Stimulated activated CD8-positive, alpha-beta memory T cell treated with anti-CD3 and anti-CD28 coated beads, Interleukin-2, amount 100 ng/mL, for 48 hours (primary cell): ENCODE results near the gene MICU1.
"Not testable (repeated sequence)": the region's sequence is repeated elsewhere in the genome, so short reads cannot be mapped to it uniquely, and the experiment has no call there.

Source experiments
- DNase-seq, 2 donors: peaks; one replicate each; pipeline ENCODE4 v3.0.0-alpha.2; 2020; ENCODE audit warnings: low read depth in 2 of 2

Gene MICU1

DNA sequence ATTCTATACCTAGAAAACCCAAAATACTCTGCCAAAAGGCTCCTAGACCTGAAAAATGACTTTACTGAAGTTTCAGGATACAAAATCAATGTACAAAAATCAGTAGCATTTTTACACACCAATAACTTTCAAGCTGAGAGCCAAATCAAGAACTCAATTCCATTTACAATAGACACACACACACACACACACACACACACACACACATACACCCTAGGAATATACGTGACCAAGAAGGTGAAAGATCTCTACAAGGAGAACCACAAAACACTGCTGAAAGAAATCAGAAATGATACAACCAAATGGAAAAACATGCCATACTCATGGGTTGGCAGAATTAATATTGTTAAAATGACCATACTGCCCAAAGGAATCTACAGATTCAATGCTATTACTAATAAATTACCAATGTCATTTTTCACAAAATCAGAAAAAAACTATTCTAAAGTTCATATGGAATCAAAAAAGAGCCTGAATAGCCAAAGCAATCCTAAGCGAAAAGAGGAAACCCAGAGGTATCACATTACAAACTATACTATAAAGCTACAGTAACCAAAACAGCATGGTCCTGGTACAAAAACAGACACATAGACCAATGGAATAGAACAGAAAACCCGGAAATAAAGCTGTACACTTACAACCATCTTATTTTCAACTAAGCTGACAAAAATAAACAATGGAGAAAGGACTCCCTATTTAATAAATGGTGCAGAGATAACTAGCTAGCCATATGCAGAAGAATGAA lies 122.0 kb downstream of the MICU1 start:
- DNase-seq = no peak

DNA sequence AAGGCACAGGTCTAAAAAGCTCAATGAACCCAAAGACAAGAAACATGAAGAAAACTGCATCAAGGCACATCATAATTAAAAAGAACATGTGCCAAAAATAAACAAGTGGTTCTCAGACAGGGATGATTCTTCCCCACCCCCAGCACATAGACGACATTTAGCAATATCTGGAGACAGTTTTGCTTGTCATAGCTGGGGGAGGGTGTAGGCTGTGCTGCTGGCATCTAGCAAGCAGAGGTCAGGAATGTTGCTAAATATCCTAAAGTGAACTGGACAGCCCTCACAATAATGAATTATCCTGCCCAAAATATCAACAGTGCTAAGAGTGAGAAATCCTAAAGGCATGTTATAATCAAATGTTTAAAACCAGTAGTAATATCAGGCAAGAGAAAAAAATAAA lies 122.6 kb downstream of the MICU1 start:
- no peak for DNase-seq

DNA sequence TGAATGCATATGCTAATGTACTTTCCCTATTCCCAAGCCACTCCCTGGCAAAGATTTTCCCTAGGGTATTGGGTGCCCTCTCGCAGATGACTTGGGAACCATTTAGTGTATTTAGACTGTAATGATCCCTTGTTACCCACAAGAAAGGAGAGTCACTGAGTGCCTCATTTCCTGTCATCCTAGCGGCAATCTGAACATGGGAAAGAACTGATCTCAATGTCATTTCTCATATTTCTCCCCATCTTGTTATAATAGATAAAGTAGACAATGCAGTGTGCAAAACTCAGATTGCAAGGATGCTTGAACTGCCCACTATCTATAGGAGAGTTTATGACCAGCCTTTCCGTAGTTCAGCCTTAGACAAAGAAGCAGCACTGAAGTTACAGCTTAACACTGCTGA lies 123.3 kb downstream of the MICU1 start:
- DNase-seq = no peak

DNA sequence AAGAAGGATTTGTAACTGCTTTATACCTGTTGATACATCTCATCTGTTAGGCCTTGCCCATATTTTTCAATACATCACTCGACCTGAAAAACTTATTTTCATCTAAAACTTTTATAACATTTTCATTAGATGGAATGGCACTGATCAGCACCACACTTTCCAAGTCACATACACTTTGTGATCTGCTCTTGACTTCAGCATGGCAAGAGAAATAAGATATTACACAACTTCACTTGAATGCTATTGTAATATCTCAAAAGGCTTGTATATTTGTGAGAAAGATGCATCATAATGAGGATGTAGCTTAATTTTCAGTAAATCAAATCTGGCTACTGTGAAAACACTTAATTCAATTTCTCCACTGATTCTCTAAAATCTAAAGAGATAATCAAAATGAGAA lies 126.2 kb downstream of the MICU1 start:
- DNase-seq = no peak

DNA sequence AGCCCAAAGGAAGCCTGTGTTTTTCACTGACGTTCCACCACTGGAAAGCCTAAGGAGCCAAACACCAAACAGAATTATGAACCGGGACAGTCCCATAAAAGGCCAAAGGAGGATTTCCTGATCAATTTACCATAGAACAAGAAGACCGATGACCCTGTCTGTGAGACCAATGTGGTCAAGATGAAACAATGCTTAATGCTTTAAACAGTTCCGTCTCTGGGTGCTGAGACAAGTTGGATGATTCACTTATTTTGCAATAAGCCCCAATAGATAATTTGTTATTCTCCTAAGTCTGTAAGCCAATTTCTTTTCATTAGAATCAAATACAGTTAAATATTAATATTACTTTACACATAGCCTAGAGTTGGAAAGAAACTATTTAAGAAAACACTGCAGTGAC lies 134.9 kb downstream of the MICU1 start:
- no peak for DNase-seq

DNA sequence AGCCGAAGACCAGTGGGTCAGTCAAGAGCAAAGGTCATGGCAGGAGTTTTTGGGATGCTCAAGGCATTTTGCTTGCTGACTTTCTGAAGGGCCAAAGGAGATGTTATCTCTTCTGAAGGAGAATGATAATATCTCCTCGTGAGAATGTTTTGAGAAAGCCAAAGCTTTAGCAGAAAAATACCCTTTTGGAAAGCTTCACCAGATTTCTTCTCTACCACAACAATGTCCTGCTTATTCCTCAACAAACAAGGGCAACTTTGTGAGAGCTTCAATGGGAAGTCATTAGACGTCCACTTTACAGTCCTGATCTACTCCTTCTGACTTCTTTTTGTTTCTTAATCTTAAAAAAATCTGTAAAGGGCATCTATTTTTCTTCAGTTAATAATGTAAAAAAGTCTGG lies 138.4 kb downstream of the MICU1 start:
- DNase-seq = no peak

DNA sequence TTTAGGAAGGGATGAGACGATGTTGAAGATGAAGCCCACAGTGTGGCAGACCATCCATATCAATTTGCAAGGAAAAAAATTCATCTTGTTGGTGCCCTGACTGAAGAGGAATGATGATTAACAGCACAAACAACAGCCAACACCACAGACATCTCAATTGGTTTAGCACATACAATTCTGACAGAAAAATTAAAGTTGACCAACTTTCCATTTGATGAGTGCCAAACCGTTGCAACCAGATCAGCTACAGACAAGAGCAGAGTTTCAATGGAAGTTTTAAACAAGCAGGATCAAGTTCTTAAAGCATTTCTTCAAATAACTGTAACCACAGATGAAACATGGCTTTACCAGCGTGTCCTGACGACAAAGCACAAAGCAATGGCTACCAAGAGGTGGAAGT lies 138.8 kb downstream of the MICU1 start:
- no peak for DNase-seq

DNA sequence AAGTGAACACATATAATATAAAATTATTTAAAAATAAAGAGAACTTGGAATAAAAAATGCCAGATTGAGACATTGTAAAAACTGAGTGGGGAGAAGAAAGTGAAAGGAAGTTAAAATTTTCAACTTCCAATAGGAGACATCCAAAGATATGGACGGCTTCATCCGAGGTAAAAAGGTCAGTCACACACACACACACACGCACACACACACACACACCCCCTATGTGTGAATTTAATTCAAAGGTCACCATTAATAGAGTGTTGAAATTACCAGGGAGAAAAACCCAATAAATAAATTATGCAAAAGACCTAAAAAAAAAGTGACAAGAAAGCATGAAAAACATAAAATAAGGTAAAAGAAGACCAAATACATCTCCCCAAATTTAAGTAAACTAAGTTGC lies 140.2 kb downstream of the MICU1 start:
- no peak for DNase-seq

DNA sequence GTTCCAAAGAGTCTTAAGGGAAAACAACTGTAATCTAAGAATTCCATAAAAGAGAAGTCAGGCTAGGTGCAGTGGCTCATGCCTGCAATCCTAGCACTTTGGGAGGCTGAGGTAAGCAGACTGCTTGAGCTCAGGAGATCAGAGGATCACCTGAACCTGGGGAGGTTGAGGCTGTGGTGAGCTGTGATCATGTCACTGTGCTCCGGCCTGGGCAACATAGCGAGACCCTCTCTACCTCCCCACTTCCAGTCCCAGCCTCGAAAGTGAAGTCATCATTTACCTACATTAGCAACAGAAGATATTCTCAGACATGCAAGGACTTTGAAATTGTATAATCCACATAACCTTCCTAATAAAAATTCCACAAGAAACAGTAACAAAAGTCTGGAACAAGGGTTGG lies 141.4 kb downstream of the MICU1 start:
- no peak for DNase-seq

DNA sequence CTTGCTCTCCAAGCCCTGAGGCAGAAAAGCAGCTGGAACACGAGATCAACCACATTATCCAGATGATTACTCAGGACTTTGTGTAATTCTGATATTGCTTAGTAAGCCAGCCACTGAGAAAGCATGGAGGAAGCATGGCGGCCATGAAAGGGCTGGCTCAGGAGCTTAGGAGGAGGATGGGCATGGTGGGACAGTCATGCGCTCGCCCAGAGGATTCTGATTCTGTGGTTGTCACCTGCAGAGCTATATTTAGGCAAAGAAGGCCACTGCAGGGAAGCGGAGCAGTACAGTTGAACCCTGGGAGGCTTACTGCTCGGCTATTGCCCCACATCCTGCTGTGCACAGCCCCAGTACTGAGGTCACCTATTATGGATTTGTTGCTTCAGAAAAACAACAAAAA lies 142.4 kb downstream of the MICU1 start:
- DNase-seq = no peak

DNA sequence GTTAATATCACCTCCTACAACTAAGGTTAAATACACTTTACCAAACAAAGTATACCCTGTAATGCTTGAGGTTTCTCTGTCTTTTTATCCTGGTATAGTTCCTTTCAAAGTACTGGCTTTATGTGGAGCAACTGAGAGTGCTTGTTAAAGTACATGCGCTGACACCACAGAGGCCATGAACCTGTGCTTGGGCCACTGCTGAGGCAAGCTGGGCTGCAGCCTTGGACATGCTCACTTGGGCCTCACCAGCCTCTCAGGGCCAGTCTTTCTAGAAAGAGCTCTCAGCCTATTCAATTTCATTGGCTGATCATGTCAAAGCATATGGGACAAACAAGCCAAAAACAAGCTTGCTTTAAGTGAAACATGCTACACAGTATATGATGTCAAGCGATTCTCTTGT lies 145.0 kb downstream of the MICU1 start:
- no peak for DNase-seq

DNA sequence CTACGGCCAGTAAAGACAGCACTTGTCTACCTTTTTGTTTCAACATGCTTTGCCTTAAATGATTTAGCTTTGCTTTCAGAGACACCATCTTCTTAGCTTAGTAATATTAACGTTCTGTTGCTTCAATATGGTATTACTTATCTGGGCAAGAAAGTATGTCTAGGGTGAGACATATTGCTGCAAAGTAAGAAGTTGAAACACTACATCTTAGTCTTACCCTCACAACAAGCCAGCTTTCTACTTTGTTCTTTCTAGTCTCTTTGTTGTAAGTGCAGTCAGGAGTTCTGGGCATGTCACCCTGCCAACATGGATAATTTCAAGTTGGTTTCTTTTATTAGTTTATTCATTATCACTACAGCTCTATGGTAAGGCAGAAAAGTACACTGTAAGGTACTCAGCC lies 148.4 kb downstream of the MICU1 start:
- no peak for DNase-seq

DNA sequence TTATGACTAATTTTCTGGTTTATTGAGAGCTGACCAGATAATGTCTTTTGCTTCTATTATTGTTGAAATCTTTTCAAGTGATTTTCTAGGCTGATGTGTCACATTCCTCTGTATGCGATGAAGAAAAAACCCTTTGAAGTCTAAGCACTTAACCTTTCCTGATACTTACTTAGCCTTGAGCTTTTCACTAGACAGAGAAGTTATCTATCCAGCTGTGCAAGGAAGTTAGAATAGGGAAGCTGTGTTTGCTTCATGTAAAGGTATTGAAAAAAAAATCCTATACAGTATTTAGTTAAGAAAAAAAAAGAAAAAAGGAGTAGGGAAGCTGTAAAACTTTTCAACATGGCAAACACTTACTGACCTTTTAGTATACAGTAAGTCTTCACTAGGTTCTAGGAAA lies 153.6 kb downstream of the MICU1 start:
- no peak for DNase-seq

DNA sequence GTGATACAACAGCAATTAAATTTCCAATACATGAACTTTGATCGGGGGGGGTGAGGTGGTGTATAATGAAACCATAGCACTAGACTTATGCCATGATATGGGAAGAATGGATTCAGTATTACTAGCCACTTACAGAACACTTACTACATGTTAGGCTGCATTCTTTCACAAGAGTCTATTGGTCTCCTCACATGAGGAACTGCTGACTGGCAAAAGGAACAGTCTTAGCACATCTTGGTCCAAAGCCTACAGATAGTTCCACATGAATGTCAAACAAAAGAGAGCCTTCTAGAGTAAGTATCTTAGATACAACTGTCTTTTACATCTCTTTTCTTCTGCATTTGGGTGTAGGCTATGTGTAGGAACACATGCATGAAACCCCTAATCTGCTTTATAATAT lies 155.2 kb downstream of the MICU1 start:
- DNase-seq = no peak

DNA sequence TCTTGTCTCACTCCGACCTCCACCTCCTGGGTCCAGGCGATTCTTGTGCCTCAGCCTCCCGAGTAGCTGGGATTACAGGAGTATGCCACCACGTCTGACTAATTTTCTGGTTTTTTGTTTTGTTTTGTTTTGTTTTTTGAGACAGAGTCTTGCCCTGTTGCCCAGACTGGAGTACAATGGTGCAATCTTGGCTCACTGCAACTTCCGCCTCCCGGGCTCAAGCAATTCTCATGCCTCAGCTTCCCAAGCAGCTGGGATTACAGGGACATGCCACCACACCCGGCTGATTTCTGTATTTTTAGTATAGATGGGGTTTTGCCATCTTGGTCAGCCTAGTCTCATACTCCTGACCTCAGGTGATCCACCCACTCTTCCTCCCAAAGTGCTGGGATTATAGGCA lies 158.8 kb downstream of the MICU1 start:
- DNase-seq = not testable (repeated sequence)

DNA sequence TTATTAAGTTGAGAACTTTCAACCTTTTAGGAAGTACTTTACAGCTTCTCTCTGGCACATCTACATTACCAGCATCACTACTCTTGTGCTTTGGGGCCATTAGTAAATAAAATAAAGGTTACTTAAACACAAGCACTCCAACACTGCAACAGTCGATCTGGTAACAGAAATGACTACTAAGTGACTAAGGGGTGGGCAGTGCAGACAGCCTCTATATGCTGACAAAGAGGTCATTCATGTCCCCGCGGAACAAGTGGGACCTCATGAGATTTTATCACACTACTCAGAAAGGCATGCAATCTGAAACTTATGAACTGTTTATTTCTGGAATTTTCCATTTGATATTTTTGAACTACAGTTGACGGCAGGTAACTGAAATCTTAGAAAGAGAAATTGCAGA lies 159.9 kb downstream of the MICU1 start:
- DNase-seq = no peak

DNA sequence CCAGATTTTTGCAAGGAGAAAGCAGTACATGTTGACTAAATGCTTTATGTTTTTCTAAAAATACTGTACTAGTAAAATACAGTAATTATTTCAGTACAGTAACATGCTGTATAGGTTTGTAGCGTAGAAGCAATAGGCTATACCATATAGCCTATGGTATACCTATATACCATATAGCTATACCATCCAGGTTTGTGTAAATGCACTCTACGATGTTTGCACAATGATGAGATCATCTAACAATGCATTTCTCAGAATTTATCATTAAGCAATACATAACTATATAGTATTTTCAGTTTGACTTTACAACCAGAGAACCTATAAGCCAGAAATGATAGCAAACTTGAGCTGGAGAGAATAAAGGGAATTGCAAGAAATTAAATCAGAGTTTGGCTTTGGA lies 161.4 kb downstream of the MICU1 start:
- no peak for DNase-seq

DNA sequence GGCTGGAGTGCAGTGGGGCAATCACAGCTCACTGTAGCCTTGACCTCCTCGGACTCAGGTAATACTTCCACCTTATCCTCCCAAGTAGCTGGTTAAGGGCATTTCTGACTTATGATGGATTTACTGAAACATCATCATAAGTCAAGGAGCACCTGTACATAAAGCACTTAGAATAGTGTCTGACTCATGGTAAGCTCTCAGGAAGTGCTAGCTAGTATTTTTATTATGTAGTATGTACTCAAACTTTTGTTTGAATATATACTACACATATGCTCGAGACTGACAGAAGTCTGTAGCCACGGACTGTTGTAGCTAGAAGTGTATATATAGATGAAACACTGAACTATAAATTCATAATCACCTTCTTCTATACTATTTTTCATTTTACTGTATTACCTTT lies 163.6 kb downstream of the MICU1 start:
- DNase-seq = no peak

DNA sequence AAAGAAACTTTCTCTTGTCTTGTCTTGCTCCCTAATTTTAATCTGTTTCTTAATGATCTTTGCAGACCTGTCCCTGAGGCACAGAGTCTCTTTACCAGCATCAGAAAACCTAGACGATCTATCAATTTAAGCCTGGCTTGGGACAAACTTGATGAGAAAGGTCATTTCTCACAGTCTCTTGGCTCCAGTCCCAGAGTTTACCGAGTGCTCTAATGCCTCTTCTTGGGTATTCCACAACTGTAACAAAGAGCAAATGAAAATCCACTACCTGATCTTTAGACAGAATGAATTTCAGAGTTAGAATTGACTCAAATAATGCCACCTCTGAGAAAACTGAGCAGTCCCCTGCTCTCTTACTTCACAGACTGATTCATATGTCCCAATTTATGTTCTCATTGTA lies 164.8 kb downstream of the MICU1 start:
- DNase-seq = no peak

DNA sequence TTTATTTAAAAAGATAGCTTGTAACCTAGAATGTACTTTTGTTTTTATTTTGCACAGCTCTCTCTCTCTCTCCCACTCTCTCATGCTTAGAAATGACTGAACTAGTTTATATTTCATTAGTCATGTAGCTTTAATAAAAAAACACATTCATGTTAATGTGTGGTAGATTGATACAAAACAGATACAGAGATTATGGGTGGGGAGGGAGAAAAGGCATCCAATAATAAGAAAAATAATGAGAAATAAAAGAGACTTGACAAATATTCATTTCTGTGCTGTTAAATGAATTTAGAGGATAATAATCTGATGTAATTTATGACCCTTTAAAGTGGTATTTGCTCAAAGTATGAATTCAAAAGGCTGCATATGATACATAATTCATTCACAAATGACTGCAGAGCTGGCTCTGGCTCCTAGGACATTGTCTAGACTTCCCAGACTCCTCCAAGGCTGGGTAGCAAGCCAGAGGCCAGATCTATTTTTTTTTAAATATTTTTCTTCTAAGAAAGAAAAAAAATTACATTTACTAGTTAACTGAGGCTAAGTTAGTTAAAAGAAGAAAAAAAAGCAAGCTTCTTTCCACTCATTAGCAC lies 165.5 kb downstream of the MICU1 start:
- no peak for DNase-seq

DNA sequence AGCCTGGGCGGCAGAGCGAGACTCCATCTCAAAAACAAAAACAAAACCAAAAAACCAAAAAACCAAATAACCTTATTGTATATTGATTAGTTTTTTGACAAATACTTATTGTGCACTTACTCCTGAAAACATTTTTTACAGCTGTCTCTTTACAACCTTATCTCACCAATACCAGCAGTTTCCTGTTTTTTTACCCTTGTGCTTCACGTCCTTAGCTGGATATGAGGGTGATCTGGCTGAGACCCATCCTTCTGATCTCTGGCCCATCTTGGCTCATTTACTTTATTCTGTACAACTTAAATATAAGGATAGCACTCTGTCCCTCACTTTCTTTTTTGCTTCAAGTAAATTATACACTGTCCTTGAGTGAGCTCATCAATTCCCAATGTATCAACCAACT lies 166.6 kb downstream of the MICU1 start:
- no peak for DNase-seq

DNA sequence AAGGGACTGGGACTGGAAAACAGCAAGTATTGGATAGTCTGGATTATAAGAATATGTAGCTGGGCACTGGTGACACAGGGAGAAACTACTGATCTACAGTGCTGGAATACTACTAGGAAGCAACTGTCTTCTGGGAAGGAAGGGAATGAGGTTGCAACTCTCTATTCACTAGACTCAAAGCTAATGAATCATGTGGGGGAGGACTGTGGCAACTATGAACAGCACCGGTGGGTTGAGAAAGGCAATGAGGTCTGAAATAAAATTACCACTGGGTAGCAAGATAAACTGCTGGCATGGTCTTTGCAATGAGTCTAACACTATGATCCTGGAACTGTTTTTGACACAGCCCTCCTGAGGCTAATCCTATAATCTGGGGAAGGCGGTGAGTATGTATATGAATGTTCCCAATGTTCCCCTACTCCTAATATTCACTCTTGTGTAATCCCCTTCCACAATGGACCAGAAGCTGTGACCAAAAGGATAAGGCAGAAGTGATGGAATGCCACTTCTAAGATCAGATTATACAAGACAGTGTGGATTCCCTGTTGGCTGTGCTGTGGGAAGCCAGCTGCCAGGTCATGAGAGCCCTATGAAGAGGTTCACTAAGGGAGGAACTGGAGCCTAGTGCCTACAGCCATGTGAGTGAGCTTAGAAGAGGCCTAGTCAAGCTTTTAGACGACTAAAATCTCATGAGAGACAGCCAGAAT lies 169.8 kb downstream of the MICU1 start:
- DNase-seq = no peak

DNA sequence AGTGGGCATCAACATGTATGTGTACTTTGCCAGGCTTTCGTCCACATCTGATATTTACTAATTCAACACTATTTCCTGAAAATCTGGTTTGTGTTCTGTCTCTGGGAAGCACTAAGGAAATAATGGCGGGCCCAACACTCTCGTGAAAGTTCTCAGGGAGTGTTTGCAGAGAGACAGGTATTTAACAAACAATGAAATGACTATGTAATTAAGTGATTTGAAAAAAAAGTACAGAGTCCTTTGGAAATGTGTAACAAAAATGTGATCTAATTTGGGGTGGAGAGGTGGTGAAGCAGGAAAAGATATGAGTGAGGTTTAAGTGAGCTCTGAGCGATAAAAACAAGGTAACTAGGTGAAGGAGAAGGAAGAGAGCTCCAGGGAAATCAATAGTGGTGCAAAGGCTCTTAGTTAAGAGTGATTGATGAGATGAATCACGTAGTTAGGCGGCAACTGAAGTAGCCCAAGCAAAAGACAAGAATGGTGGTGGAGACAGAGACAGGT lies 175.9 kb downstream of the MICU1 start:
- DNase-seq = no peak
